Osteocyte (in vitro differentiated cells): ENCODE measurements around the gene NDUFS1. TPM values are rescaled to one million over a fixed set of nuclear protein-coding genes. Genes with fewer than 3 reads are reported as not detected.

Experiments
- DNase-seq: peaks from one replicate; pipeline ENCODE4 v3.0.0; 2021; ENCODE audit warnings: mixed read lengths; ENCODE audit not compliant: unreplicated experiment; ENCODE audit errors: extremely low spot score
- H3K27ac Mint-ChIP-seq: one replicate; pipeline ENCODE4 v1.8.0; 2021; ENCODE audit warnings: mild to moderate bottlenecking, mixed read lengths; ENCODE audit not compliant: unreplicated experiment
- H3K27me3 Mint-ChIP-seq: one replicate; pipeline ENCODE4 v1.8.0; 2021; ENCODE audit warnings: mixed read lengths; ENCODE audit not compliant: unreplicated experiment
- H3K36me3 Mint-ChIP-seq: one replicate; pipeline ENCODE4 v1.8.0; 2021; ENCODE audit warnings: mixed read lengths; ENCODE audit not compliant: unreplicated experiment
- H3K4me1 Mint-ChIP-seq: one replicate; pipeline ENCODE4 v1.8.0; 2021; ENCODE audit warnings: mixed read lengths; ENCODE audit not compliant: unreplicated experiment
- H3K4me3 Mint-ChIP-seq: one replicate; pipeline ENCODE4 v1.8.0; 2021; ENCODE audit warnings: mild to moderate bottlenecking, moderate library complexity, mixed read lengths; ENCODE audit not compliant: unreplicated experiment
- H3K9me3 Mint-ChIP-seq: one replicate; pipeline ENCODE4 v1.8.0; 2021; ENCODE audit warnings: mixed read lengths; ENCODE audit not compliant: unreplicated experiment
- total RNA-seq: library from RNA; stranded (reverse); gene quantifications from 2 replicates; pipeline ENCODE4 v1.2.1, GENCODE V29; 2021
- TF ChIP-seq, protein P1 (sequence below): fragments of 200-600 bp; sonication (generic); IDR thresholded peaks from 2 replicates; pipeline ENCODE4 v1.5.0; 2021; ENCODE audit warnings: antibody characterized with exemption, mild to moderate bottlenecking, moderate library complexity

The NDUFS1 gene
- total RNA-seq, 1 donor from 2014 or later: 90.5 TPM

DNA sequence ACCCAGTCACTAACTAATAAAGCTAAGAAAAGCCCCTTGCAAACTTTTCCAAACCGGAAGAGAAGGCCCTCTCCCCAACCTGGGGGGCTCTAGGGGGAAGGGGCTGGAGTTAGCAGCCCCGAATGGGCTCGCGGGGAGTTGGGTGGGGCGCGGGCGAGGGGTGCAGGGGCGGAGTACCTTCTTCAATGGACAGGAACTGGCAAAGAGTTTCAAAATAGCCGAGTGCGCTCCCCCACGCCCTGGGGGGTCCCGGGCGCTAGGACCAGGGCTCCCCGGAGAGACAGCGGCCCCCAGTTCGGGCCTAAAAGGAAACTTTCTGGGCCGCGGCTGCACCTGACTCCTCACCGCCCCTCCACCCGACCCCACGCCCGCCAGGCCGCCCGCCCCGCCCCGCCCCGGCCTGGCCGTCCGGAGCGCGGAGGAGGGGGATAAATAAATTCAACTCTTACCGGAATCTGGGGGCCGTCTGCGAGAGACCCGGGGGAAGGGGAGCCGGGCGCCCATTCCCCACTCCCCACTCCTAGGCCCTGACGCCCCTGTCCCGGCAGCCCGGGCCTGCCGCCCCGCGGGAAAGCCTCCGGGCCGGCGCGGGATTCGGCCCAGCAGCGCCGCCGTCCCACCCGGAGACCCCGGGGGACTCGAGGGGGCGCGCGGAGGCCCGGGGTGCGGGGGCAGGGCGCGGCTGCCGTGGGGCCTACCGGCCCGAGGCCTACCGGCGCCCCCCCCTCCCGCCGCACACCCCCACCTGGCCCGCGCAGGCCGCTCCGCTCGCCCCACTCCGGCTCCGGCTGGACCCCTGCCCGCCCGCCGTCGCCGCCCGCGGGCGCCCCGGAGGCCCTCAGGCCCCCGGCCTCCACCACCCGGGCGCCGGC is 74.1 kb downstream of the NDUFS1 start:
- no peaks in the 10 kb centered on the region for H3K27me3 Mint-ChIP-seq
- H3K9me3 Mint-ChIP-seq: no peaks in the 10 kb centered on the region
- no peaks in the 10 kb centered on the region for H3K36me3 Mint-ChIP-seq
- peaks cover 26% of the 10 kb centered on the region for H3K4me1 Mint-ChIP-seq
- H3K27ac Mint-ChIP-seq: peak overlapping the region; percentile 98
- TF ChIP-seq, protein P1, sequence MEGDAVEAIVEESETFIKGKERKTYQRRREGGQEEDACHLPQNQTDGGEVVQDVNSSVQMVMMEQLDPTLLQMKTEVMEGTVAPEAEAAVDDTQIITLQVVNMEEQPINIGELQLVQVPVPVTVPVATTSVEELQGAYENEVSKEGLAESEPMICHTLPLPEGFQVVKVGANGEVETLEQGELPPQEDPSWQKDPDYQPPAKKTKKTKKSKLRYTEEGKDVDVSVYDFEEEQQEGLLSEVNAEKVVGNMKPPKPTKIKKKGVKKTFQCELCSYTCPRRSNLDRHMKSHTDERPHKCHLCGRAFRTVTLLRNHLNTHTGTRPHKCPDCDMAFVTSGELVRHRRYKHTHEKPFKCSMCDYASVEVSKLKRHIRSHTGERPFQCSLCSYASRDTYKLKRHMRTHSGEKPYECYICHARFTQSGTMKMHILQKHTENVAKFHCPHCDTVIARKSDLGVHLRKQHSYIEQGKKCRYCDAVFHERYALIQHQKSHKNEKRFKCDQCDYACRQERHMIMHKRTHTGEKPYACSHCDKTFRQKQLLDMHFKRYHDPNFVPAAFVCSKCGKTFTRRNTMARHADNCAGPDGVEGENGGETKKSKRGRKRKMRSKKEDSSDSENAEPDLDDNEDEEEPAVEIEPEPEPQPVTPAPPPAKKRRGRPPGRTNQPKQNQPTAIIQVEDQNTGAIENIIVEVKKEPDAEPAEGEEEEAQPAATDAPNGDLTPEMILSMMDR: no peak
- peak; percentile 86 for DNase-seq
- peak overlapping the region; percentile 92 for H3K4me3 Mint-ChIP-seq

DNA sequence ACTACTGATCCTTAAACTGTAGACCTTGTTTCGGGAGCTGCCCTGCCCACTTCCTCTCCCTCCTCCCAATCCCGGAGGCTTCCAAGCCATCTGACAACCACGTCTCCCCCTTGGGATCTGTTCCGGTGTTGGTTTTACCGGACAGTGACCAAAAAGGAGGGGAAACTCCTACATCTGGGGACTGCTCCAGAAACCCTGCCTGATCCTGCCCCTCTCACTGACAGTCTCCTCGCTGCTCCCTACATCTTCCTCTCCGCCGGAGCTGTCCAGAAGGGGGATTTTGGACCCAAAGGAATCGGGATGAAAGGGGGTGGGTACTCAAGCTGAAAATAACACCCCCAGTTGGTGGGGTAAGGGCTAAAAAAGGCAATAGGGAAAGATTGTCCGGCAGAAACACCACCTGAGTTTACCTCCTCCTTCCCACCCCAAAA is 74.8 kb downstream of the NDUFS1 start:
- Mint-ChIP-seq H3K36me3 (no peaks in the 10 kb centered on the region), H3K4me3 (peak overlapping the region; percentile 92), H3K9me3 (no peaks in the 10 kb centered on the region), H3K4me1 (peaks cover 29% of the 10 kb centered on the region), H3K27ac (peak overlapping the region; percentile 98), H3K27me3 (no peaks in the 10 kb centered on the region)
- TF ChIP-seq, protein P1: no peak
- DNase-seq: no peak

DNA sequence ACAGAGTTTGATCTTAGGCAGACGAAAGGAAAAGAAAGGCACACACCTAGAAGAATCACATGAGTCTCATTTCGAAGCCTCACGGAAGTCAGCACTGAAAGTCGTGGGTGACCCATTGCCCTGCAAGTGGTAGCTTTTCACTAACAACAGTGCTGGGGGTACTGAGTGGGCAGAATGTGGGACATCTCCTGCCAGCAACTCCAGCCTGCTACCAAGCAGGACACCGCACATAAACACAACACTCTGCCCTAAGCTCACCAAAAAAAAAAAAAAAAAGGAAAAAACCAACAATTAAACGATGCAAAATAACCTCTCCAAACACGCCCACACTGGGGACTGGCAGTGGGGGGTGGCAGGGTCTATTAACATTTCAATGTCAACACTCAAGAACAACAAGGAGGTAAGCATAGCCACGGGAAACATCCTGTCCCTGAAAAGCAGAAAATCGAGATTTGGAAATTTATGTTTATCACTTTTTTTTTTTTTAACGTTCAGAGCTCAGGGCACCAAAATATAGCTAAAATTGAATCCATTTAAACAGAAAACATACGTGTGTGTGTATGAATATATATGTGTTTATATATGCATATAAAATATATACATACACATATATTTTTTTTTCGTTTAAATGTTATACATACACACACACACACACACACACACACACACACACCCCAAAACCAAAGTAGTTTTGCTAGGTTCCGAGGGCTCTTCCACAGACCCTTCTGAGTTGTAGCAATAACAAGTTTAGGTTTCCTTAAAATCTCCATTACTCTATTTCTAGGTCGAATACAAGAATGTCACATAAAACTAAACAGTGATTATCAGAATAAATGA is 75.4 kb downstream of the NDUFS1 start:
- no peaks in the 10 kb centered on the region for H3K9me3 Mint-ChIP-seq
- peaks cover 29% of the 10 kb centered on the region for H3K4me1 Mint-ChIP-seq
- no peaks in the 10 kb centered on the region for H3K36me3 Mint-ChIP-seq
- no peaks in the 10 kb centered on the region for H3K27me3 Mint-ChIP-seq
- no peak for DNase-seq
- TF ChIP-seq, protein P1: no peak
- H3K27ac Mint-ChIP-seq: peak overlapping the region; percentile 98
- peak overlapping the region; percentile 92 for H3K4me3 Mint-ChIP-seq

DNA sequence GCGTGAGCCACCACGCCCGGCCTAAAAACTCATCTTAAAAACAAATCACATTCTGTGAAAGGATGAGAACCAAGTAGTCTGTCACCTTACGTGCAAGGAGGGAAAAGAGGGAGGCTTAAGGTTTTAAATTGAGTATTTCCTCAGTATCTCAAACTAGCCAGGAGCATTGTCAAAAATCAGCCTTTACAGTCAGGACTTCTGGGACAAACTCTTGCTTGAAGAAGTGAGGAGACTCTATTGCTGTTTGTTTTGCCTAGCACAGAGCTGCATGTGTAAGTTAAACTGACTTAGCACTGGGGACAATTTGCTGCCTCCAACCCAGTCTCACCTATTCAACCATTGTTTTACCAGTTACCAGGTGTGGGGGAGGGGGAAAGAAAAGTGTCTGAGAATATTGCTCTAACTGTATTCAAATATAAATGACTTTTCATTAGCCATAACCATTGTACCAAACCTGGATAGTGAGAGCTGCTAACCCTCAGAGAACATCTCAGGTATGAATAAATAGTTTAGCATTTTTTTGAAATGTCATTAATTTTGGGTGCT is 76.9 kb downstream of the NDUFS1 start:
- DNase-seq: no peak
- Mint-ChIP-seq H3K36me3 (no peaks in the 10 kb centered on the region), H3K9me3 (no peaks in the 10 kb centered on the region), H3K27me3 (no peaks in the 10 kb centered on the region), H3K4me3 (no peak overlapping the region), H3K27ac (no peak overlapping the region), H3K4me1 (peaks cover 25% of the 10 kb centered on the region)
- TF ChIP-seq, protein P1: no peak
